Glomerular endothelial cell (primary cell): Measurements from ENCODE around the gene MTCL1. TPM values are rescaled to one million over a fixed set of nuclear protein-coding genes. Genes with fewer than 3 reads are reported as not detected.
"Not testable (repeated sequence)": the region's sequence is repeated elsewhere in the genome, so short reads cannot be mapped to it uniquely, and the experiment has no call there.

Experiments
- DNase-seq: peaks from one replicate; pipeline ENCODE4 v3.0.0-alpha.2; 2011; ENCODE audit warnings: low read depth, low spot score; ENCODE audit errors: extremely low read depth
- total RNA-seq: library from RNA; depleted of rRNA; stranded (reverse); fragments of >200 nt; gene quantifications from 2 replicates; pipeline ENCODE4 v1.2.3, GENCODE V29; 2015

MTCL1 gene
- total RNA-seq, 1 donor from 2014 or later: 16.3 TPM

GRCh38 chr18:8741117-8741516 is 35.8 kb downstream of the MTCL1 start:
- no peak for DNase-seq

- DNase-seq: no peak
These were observed 36.2 kb downstream of the MTCL1 start for GRCh38 chr18:8741532-8741931.

- no peak for DNase-seq
These were observed 37.3 kb downstream of the MTCL1 start for GRCh38 chr18:8742387-8743361.

GRCh38 chr18:8744038-8744437 is 38.7 kb downstream of the MTCL1 start:
- no peak for DNase-seq

- DNase-seq: no peak
These were observed 39.3 kb downstream of the MTCL1 start for GRCh38 chr18:8744656-8745055.

GRCh38 chr18:8745355-8746014 is 40.1 kb downstream of the MTCL1 start:
- DNase-seq: no peak

GRCh38 chr18:8747440-8747937 is 42.1 kb downstream of the MTCL1 start:
- DNase-seq: peak; percentile 77

- no peak for DNase-seq
These were observed 44.1 kb downstream of the MTCL1 start for GRCh38 chr18:8749492-8749891.

GRCh38 chr18:8750954-8751415 is 45.6 kb downstream of the MTCL1 start:
- no peak for DNase-seq

- no peak for DNase-seq
These were observed 46.3 kb downstream of the MTCL1 start for GRCh38 chr18:8751692-8752091.

- DNase-seq: no peak
These were observed 47.0 kb downstream of the MTCL1 start for GRCh38 chr18:8752329-8752728.

- DNase-seq: no peak
These were observed 49.9 kb downstream of the MTCL1 start for GRCh38 chr18:8754995-8755960.

- no peak for DNase-seq
These were observed 51.2 kb downstream of the MTCL1 start for GRCh38 chr18:8756571-8756970.

- DNase-seq: no peak
These were observed 52.1 kb downstream of the MTCL1 start for GRCh38 chr18:8757396-8757997.

GRCh38 chr18:8758466-8758865 is 53.1 kb downstream of the MTCL1 start:
- DNase-seq: no peak

- DNase-seq: no peak
These were observed 55.6 kb downstream of the MTCL1 start for GRCh38 chr18:8760984-8761383.

GRCh38 chr18:8761535-8761934 is 56.2 kb downstream of the MTCL1 start:
- DNase-seq: not testable (repeated sequence)

- no peak for DNase-seq
These were observed 57.6 kb downstream of the MTCL1 start for GRCh38 chr18:8762968-8763367.

GRCh38 chr18:8763611-8764010 is 58.3 kb downstream of the MTCL1 start:
- DNase-seq: no peak
